Measurements from ENCODE around the gene SULT4A1. TPM values are rescaled to one million over a fixed set of nuclear protein-coding genes. Genes with fewer than 3 reads are reported as not detected.

Gene SULT4A1
- polyA plus RNA-seq, 1 of the 3 experiments (the other 2 are of a cell fraction): 3.9 TPM

DNA sequence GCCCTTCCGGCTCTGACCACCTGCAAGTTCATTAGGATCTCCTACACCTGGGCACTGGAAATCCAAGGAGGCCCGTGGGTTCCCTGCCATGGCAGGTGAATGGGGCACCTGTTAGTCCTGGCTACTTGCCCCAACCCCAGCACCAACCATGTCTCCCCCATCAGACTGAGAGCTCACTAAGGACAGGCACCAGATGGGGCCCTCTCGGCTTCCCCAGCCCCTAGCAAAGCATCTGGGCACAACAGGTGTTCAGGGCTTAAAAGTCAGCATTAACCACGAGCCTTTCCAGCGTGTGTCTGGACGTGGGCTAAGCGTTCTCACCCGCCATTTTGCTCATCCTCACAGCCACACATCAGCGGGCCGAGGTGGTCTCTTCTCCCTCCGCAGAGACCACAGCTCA, 2.2 kb downstream of the SULT4A1 start:
- CTCF ChIA-PET: no interaction called here
- no peak overlapping the region for H3K4me2 ChIP-seq
- H4K20me1 ChIP-seq (ENCODE audit: insufficient read depth): no peaks in the 10 kb centered on the region
- TF ChIP-seq POLR2AphosphoS5 (IDR thresholded peaks at IDR 0.05; ENCODE audit: low read depth, low read length) (no peak), TEAD4 (IDR thresholded peaks at IDR 0.05; ENCODE audit: borderline replicate concordance, insufficient read depth) (no peak), TCF12 (IDR thresholded peaks at IDR 0.05) (no peak), RCOR1 (IDR thresholded peaks at IDR 0.05; ENCODE audit: low read length) (no peak), NRF1 (IDR thresholded peaks at IDR 0.05; ENCODE audit: low read depth, low read length) (no peak), RAD21 (IDR thresholded peaks at IDR 0.05; ENCODE audit: low read length) (no peak), MEF2A (IDR thresholded peaks at IDR 0.05; ENCODE audit: borderline replicate concordance, low read depth) (no peak)
- TF ChIP-seq, protein P1, sequence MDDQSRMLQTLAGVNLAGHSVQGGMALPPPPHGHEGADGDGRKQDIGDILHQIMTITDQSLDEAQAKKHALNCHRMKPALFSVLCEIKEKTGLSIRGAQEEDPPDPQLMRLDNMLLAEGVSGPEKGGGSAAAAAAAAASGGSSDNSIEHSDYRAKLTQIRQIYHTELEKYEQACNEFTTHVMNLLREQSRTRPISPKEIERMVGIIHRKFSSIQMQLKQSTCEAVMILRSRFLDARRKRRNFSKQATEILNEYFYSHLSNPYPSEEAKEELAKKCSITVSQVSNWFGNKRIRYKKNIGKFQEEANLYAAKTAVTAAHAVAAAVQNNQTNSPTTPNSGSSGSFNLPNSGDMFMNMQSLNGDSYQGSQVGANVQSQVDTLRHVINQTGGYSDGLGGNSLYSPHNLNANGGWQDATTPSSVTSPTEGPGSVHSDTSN (IDR thresholded peaks at IDR 0.05): no peak
- no peaks in the 10 kb centered on the region for H3K27me3 ChIP-seq (ENCODE audit: insufficient read depth)
- H3K9me2 ChIP-seq: no peaks in the 10 kb centered on the region
- no peak overlapping the region for H3K4me3 ChIP-seq (ENCODE audit: low read depth in 2 of 2, low read length in 1 of 2)
- POLR2A ChIA-PET: no interaction called here
- no peaks in the 10 kb centered on the region for H3K9me3 ChIP-seq
- no peak for DNase-seq
- peaks cover 10% of the 10 kb centered on the region; the same call in 1 of the 2 replicates for H3K79me2 ChIP-seq (ENCODE audit: insufficient read depth)
- H3K4me1 ChIP-seq (ENCODE audit: control insufficient read depth in 1 of 2, insufficient read depth in 2 of 2, low read depth in 1 of 2, low read length in 1 of 2): peaks cover 0 to 7% of the 10 kb centered on the region in 2 experiments; a peak in 1 of 4 replicates
- H3K9ac ChIP-seq: no peak overlapping the region
- no peaks in the 10 kb centered on the region for H3F3A ChIP-seq (replicated peaks; ENCODE audit: insufficient read depth)
- H3K36me3 ChIP-seq (replicated peaks in 1 of 2; ENCODE audit: control insufficient read depth in 1 of 2, insufficient read depth in 2 of 2, low read length in 1 of 2): no peaks in the 10 kb centered on the region
- H2AFZ ChIP-seq (ENCODE audit: low read depth): no peak overlapping the region
- WGBS (ENCODE audit: low lambda C conversion rate): 33% methylated on average over 2 of the region's 11 CpGs
- no peak overlapping the region for H3K27ac ChIP-seq (ENCODE audit: low read depth in 2 of 2, low read length in 1 of 2)

DNA sequence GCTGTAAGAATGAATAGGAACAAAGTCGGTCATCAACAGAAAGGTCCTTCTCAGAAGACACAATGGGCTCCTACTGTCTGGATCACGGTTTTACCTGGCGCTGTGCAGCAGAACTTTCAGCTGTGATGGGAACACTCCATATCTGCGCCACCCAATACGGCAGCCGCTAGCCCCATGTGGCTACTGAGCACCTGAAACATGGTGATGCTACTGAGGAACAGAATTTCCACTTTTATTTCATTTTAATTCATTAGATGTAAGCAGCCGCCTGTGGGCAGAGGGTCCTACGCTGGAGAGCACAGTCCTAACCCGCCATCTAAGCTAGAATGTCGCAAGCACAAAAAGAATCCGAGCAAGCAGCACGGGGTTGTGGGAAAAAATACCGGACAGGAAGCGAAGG, 2.7 kb downstream of the SULT4A1 start:
- POLR2A ChIA-PET: no interaction called here
- no peak overlapping the region for H3K9ac ChIP-seq

More for the DNA sequence above, 2.7 kb downstream of the SULT4A1 start:
- no peaks in the 10 kb centered on the region for H3K9me2 ChIP-seq
- H3K79me2 ChIP-seq (ENCODE audit: insufficient read depth): peaks cover 10% of the 10 kb centered on the region; the same call in 1 of the 2 replicates
- H2AFZ ChIP-seq (ENCODE audit: low read depth): no peak overlapping the region
- H3K4me1 ChIP-seq (ENCODE audit: control insufficient read depth in 1 of 2, insufficient read depth in 2 of 2, low read depth in 1 of 2, low read length in 1 of 2): peaks cover 0 to 7% of the 10 kb centered on the region in 2 experiments; a peak in 1 of 4 replicates
- WGBS (ENCODE audit: low lambda C conversion rate): 89% methylated on average over 11 of the region's 14 CpGs
- DNase-seq: no peak
- CTCF ChIA-PET: no interaction called here
- no peaks in the 10 kb centered on the region for H3K27me3 ChIP-seq (ENCODE audit: insufficient read depth)
- H3K27ac ChIP-seq (ENCODE audit: low read depth in 2 of 2, low read length in 1 of 2): no peak overlapping the region
- no peaks in the 10 kb centered on the region for H3K36me3 ChIP-seq (replicated peaks in 1 of 2; ENCODE audit: control insufficient read depth in 1 of 2, insufficient read depth in 2 of 2, low read length in 1 of 2)
- no peaks in the 10 kb centered on the region for H3F3A ChIP-seq (replicated peaks; ENCODE audit: insufficient read depth)
- TF ChIP-seq, protein P2, sequence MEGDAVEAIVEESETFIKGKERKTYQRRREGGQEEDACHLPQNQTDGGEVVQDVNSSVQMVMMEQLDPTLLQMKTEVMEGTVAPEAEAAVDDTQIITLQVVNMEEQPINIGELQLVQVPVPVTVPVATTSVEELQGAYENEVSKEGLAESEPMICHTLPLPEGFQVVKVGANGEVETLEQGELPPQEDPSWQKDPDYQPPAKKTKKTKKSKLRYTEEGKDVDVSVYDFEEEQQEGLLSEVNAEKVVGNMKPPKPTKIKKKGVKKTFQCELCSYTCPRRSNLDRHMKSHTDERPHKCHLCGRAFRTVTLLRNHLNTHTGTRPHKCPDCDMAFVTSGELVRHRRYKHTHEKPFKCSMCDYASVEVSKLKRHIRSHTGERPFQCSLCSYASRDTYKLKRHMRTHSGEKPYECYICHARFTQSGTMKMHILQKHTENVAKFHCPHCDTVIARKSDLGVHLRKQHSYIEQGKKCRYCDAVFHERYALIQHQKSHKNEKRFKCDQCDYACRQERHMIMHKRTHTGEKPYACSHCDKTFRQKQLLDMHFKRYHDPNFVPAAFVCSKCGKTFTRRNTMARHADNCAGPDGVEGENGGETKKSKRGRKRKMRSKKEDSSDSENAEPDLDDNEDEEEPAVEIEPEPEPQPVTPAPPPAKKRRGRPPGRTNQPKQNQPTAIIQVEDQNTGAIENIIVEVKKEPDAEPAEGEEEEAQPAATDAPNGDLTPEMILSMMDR (IDR thresholded peaks at IDR 0.05): no peak
- TF ChIP-seq RCOR1 (IDR thresholded peaks at IDR 0.05; ENCODE audit: low read length) (no peak), GATA2 (CRISPR knock-in tag; IDR thresholded peaks at IDR 0.05) (no peak)
- TF ChIP-seq, protein P3, sequence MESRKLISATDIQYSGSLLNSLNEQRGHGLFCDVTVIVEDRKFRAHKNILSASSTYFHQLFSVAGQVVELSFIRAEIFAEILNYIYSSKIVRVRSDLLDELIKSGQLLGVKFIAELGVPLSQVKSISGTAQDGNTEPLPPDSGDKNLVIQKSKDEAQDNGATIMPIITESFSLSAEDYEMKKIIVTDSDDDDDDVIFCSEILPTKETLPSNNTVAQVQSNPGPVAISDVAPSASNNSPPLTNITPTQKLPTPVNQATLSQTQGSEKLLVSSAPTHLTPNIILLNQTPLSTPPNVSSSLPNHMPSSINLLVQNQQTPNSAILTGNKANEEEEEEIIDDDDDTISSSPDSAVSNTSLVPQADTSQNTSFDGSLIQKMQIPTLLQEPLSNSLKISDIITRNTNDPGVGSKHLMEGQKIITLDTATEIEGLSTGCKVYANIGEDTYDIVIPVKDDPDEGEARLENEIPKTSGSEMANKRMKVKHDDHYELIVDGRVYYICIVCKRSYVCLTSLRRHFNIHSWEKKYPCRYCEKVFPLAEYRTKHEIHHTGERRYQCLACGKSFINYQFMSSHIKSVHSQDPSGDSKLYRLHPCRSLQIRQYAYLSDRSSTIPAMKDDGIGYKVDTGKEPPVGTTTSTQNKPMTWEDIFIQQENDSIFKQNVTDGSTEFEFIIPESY (IDR thresholded peaks at IDR 0.05; ENCODE audit: borderline replicate concordance, low read depth): no peak
- TF ChIP-seq, protein P4, sequence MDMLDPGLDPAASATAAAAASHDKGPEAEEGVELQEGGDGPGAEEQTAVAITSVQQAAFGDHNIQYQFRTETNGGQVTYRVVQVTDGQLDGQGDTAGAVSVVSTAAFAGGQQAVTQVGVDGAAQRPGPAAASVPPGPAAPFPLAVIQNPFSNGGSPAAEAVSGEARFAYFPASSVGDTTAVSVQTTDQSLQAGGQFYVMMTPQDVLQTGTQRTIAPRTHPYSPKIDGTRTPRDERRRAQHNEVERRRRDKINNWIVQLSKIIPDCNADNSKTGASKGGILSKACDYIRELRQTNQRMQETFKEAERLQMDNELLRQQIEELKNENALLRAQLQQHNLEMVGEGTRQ (IDR thresholded peaks at IDR 0.05; ENCODE audit: borderline replicate concordance, low read depth, low read length): no peak
- H4K20me1 ChIP-seq (ENCODE audit: insufficient read depth): no peaks in the 10 kb centered on the region
- H3K4me3 ChIP-seq (ENCODE audit: low read depth in 2 of 2, low read length in 1 of 2): no peak overlapping the region
- no peaks in the 10 kb centered on the region for H3K9me3 ChIP-seq
- no peak overlapping the region for H3K4me2 ChIP-seq

Measured in SK-N-SH (cell line).